ENCODE measurements around the gene COG3.

COG3 gene

GRCh38 chr13:45508776-45509175 is 44.0 kb downstream of the COG3 start:
- DNase-seq: no peak

- no peak for DNase-seq
These were observed 45.9 kb downstream of the COG3 start for GRCh38 chr13:45510672-45511071.

- DNase-seq: peak; percentile 60
These were observed 46.8 kb downstream of the COG3 start for GRCh38 chr13:45511310-45512097.

DNA sequence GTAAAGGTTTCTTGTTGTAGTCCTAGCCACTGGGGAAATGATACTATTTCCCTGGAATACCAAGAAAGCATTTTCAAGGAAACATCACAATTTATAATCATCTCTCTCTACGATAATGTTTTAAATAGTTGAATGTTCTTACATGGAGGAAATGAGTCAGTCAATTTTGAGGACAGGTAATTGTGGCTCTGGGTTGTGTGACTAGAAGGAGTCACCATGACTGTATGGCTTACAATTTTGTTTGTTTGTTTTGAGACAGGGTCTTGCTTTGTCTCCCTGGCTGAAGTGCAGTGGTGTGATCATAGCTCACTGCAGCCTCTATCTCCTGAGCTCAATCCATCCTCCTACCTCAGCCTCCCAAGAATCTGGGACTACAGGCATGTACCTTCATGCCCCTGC is 47.4 kb downstream of the COG3 start:
- no peak for DNase-seq

DNA sequence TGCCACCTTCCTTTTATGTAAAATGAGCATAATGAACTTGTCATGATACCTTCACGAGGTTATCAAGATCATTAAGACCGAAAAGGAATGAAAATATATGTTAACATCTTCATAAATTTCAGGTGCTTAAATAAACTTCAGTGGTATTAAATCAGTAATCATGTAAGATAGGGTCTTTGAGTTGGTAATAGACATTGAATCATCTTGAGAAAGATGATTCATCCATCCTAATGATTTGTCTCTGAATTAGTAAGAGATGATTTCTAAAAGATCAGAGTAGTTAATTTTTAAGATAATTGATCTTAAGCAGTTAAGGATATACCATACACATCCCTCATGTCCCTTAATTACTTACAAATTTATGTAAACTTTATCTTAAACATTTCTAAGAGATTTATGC is 52.0 kb downstream of the COG3 start:
- DNase-seq: no peak

- peak; percentile 9 for DNase-seq
These were observed 53.9 kb downstream of the COG3 start for GRCh38 chr13:45518525-45519245.

- DNase-seq: no peak
These were observed 54.8 kb downstream of the COG3 start for GRCh38 chr13:45519493-45519892.

DNA sequence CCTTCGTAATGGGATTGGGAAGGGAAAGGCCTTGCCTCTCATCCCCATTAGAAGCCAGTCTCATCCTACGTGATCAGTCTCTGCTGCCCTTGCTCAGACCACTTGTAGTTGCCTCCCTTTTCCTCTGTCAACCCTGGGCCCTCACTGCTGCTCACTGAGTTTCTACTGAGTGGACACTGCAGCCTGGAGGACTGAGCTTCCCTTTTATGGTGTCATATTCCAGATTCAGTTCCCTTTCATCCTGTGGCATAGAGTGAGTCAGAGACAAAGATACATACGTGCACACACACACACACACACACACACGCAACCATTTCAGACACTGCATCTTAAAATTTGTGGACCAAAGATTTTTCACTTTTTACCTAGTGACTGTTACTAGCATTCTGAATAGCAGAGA is 56.6 kb downstream of the COG3 start:
- peak; percentile 63 for DNase-seq

DNA sequence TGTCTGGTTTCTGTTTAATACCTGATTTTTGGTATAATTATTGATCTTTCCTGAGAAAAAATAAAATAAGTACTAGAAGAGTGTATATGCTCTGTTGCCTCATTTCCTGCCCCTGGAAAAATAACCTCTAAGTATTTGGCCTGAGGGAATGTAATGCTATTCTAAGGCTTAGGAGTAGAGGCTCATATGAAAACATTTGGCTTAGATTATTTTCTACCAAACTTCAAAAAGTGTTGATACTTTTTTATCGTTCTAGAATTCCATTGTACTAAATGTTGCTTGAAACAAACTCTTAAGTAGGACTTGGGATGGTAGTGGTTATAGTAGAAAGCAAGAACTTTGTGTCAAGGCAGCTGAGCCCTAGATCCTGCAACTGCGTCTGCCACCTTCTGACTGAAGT is 57.8 kb downstream of the COG3 start:
- DNase-seq: peak; percentile 35

DNA sequence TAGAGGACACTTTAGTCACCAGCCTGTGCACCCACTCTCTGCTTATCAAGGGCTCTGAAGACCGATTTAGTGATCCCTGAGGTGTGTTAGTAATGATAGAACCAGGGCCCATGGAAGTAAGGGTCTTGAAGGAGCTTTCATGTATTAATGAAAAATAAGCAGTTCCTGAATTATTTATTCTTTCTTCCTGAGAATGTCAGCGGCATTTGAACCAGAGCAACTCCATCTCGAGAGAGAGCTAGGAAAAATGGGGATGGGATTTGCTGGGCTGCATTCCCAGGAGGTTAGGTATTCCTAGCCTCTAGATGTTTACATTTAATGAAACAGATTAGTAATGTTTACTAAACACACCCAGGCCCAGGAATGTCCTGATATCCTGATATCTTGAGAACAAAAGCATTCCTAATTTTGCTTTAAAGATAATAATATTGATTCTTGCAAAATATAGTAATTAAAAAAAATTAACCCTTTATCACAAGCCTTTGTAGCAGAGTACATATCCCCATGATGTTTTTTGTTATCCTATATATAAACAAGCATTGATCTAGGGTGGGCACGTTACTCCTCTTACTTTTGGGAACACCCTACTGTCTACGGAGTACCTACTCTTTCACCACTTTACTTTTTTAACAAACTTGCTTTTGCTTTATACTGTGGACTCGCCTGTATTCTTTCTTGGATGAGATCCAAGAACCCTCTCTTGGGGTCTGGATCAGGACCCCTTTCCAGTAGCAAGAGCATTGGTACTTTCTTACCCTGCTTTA is 63.1 kb downstream of the COG3 start:
- no peak for DNase-seq

- no peak for DNase-seq
These were observed 65.0 kb downstream of the COG3 start for GRCh38 chr13:45529758-45530157.

GRCh38 chr13:45534604-45535003 is 69.9 kb downstream of the COG3 start:
- no peak for DNase-seq

DNA sequence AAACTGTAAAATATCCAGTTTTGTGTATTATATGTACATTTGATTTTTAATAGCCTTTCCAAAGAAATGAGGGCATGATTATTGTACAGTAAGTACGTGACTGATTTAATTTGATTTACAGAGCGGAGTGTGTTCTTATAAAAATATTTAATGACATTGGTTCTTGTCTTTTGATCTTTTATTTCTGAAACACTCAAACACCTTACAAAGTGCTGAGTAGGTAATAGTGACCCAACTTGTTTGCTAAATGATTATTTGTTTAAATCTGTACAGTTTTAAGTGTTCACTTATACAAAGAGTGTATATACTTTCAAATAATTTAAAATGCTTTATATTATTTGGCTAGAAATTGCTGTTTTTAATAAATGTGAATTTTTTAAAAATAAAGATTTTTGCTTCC is 71.5 kb downstream of the COG3 start:
- no peak for DNase-seq

- DNase-seq: no peak
These were observed 72.8 kb downstream of the COG3 start for GRCh38 chr13:45537516-45537915.

- DNase-seq: no peak
These were observed 73.6 kb downstream of the COG3 start for GRCh38 chr13:45538382-45538781.

- no peak for DNase-seq
These were observed 75.5 kb downstream of the COG3 start for GRCh38 chr13:45540195-45540594.

GRCh38 chr13:45540864-45541263 is 76.1 kb downstream of the COG3 start:
- no peak for DNase-seq

DNA sequence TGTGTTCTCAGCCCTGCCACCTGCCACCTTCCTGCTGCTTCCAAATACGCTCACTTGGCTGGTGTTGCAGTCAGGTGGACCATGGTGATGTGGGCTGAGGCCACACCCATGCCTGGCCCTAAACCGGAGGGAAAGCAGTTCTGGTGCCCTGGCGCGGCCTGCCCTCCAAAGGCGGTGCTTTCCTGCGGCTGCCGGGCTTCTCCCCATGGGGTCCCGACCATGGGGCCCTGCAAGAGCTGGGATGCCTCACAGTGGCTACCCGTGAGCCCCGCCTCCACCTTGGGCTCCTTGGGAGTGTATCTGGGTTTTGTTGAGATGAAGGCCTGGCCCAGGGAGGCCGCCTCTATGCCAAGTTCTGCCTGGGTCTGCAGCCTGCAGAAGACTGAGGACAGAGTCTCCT is 77.1 kb downstream of the COG3 start:
- no peak for DNase-seq

GRCh38 chr13:45542391-45542790 is 77.7 kb downstream of the COG3 start:
- DNase-seq: no peak

GRCh38 chr13:45542878-45543277 is 78.1 kb downstream of the COG3 start:
- DNase-seq: no peak

DNA sequence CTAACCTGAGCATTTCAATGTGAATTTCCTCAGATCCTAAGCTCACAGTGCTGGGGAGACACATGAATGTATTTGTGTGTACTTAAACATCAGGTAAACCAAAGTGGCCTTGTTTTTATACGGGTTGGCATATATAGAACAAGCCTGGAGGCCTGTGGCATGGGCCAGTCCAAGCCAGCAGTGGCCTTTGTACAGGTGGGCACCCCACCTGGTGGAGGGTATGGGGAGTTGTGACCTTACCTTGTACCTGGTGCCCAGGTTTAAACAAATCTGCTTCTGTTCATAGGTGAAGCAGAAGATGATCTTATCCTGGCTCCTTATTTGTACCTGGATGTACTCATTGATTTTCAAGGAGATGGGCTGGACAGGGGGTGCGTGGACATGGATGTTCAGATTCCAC is 79.8 kb downstream of the COG3 start:
- no peak for DNase-seq

- no peak for DNase-seq
These were observed 81.1 kb downstream of the COG3 start for GRCh38 chr13:45545686-45546409.

DNA sequence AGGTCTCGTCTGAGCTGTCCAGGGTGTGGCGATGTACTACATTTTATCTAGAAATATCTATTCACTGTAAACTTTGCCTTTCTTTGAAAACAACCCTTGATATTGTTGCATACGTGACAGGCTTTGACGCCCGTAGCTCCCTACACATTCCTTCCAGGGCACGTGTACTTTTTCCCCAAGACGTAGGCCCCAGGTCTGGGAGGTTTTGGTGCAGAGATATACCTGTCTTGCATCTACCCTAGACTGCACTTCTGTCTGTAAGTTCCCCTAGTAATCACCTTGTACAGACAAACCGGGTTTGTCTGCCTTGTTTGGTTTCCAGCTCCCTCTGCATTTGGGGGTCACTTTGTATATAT is 81.6 kb downstream of the COG3 start:
- no peak for DNase-seq

Data from amniotic stem cell (primary cell).